ENCODE data around the gene MED1. TPM values are rescaled to one million over a fixed set of nuclear protein-coding genes. Genes with fewer than 3 reads are reported as not detected.

Gene MED1
- polyA plus RNA-seq, 1 of the 3 experiments (the other 2 are of a cell fraction): 12.3 TPM

DNA sequence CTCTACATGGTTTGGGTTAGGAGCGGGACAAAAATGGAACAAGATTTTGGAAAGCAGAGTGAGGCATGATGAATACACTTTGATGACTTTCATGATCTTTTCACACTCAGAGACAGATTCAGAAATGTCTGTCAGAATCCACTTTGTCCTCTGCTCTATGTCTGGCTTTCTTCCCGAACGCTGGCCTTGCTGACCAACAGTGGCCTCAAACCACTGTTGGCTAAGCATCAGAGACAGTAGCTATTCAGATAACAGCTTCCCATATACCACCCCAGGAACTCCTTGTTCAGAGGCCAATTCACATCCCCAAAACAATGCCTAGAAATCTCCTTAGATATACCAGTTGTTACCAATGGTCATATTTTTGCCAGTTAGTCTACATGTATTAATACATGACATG is 90.5 kb downstream of the MED1 start:
- Histone ChIP-seq H3K9ac (no peak overlapping the region), H2AFZ (ENCODE audit: low read depth) (no peak overlapping the region), H3K4me2 (no peak overlapping the region), H3K79me2 (ENCODE audit: insufficient read depth) (peaks cover 16% of the 10 kb centered on the region), H3K9me2 (no peaks in the 10 kb centered on the region), H3K9me3 (no peaks in the 10 kb centered on the region), H3K4me1 (ENCODE audit: control insufficient read depth in 1 of 2, insufficient read depth in 2 of 2, low read depth in 1 of 2, low read length in 1 of 2) (no peaks in the 10 kb centered on the region), H3K27me3 (ENCODE audit: insufficient read depth) (no peaks in the 10 kb centered on the region), H3K27ac (ENCODE audit: low read depth in 2 of 2, low read length in 1 of 2) (no peak overlapping the region), H4K20me1 (ENCODE audit: insufficient read depth) (peaks cover 8% of the 10 kb centered on the region), H3K36me3 (replicated peaks in 1 of 2; ENCODE audit: control insufficient read depth in 1 of 2, insufficient read depth in 2 of 2, low read length in 1 of 2) (peaks cover 0 to 3% of the 10 kb centered on the region in 2 experiments), H3K4me3 (ENCODE audit: low read depth in 2 of 2, low read length in 1 of 2) (no peak overlapping the region), H3F3A (replicated peaks; ENCODE audit: insufficient read depth) (peaks cover 11% of the 10 kb centered on the region)
- WGBS (ENCODE audit: low lambda C conversion rate): 96% methylated on average over 3 of the region's 3 CpGs
- CTCF ChIA-PET: interaction anchor here (0.9 kb wide), 1 partner anchor 116 kb away, joined by 4 read pairs; no protein-coding TSS in a partner anchor
- no peak for DNase-seq
- TF ChIP-seq, protein P1, sequence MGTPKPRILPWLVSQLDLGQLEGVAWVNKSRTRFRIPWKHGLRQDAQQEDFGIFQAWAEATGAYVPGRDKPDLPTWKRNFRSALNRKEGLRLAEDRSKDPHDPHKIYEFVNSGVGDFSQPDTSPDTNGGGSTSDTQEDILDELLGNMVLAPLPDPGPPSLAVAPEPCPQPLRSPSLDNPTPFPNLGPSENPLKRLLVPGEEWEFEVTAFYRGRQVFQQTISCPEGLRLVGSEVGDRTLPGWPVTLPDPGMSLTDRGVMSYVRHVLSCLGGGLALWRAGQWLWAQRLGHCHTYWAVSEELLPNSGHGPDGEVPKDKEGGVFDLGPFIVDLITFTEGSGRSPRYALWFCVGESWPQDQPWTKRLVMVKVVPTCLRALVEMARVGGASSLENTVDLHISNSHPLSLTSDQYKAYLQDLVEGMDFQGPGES (IDR thresholded peaks at IDR 0.05; ENCODE audit: low read depth, low read length): no peak
- TF ChIP-seq NFIC (IDR thresholded peaks at IDR 0.05; ENCODE audit: borderline replicate concordance) (no peak), RAD21 (IDR thresholded peaks at IDR 0.05; ENCODE audit: low read length) (no peak), MEF2A (IDR thresholded peaks at IDR 0.05; ENCODE audit: borderline replicate concordance, low read depth) (no peak), TCF12 (IDR thresholded peaks at IDR 0.05) (no peak), EP300 (IDR thresholded peaks at IDR 0.05; ENCODE audit: borderline replicate concordance in 1 of 2, low read depth in 1 of 2, low read length in 1 of 2) (no peak), MXI1 (IDR thresholded peaks at IDR 0.05; ENCODE audit: low read depth, low read length) (no peak), EZH2phosphoT487 (IDR thresholded peaks at IDR 0.05; ENCODE audit: borderline replicate concordance, low read depth) (no peak), POLR2AphosphoS5 (IDR thresholded peaks at IDR 0.05; ENCODE audit: low read depth, low read length) (no peak), GABPA (IDR thresholded peaks at IDR 0.05; ENCODE audit: low read depth) (no peak), FOXJ3 (CRISPR knock-in tag; IDR thresholded peaks at IDR 0.05) (no peak), RXRA (IDR thresholded peaks at IDR 0.05; ENCODE audit: borderline replicate concordance, low read depth) (no peak), GATA2 (CRISPR knock-in tag; IDR thresholded peaks at IDR 0.05) (no peak), SMC3 (IDR thresholded peaks at IDR 0.05; ENCODE audit: low read depth, low read length) (no peak), NRF1 (IDR thresholded peaks at IDR 0.05; ENCODE audit: low read depth, low read length) (no peak), FOSL2 (IDR thresholded peaks at IDR 0.05; ENCODE audit: borderline replicate concordance, low read depth) (no peak), TAF1 (IDR thresholded peaks at IDR 0.05; ENCODE audit: borderline replicate concordance, low read depth, low read length) (no peak)
- TF ChIP-seq, protein P2, sequence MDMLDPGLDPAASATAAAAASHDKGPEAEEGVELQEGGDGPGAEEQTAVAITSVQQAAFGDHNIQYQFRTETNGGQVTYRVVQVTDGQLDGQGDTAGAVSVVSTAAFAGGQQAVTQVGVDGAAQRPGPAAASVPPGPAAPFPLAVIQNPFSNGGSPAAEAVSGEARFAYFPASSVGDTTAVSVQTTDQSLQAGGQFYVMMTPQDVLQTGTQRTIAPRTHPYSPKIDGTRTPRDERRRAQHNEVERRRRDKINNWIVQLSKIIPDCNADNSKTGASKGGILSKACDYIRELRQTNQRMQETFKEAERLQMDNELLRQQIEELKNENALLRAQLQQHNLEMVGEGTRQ (IDR thresholded peaks at IDR 0.05; ENCODE audit: borderline replicate concordance, low read depth, low read length): no peak
- POLR2A ChIA-PET: no interaction called here

GRCh38 chr17:39359994-39360393 is 91.1 kb downstream of the MED1 start:
- no peaks in the 10 kb centered on the region for H3K27me3 ChIP-seq (ENCODE audit: insufficient read depth)
- peaks cover 16% of the 10 kb centered on the region for H3K79me2 ChIP-seq (ENCODE audit: insufficient read depth)
- ChIA-PET POLR2A (no interaction called here), CTCF (no interaction called here)
- DNase-seq: no peak
- no peaks in the 10 kb centered on the region for H3K9me2 ChIP-seq
- peaks cover 10% of the 10 kb centered on the region for H3F3A ChIP-seq (replicated peaks; ENCODE audit: insufficient read depth)
- 97% methylated on average over 1 of the region's 1 CpG for WGBS (ENCODE audit: low lambda C conversion rate)
- H3K4me2 ChIP-seq: no peak overlapping the region
- no peaks in the 10 kb centered on the region for H3K9me3 ChIP-seq
- TF ChIP-seq, protein P3, sequence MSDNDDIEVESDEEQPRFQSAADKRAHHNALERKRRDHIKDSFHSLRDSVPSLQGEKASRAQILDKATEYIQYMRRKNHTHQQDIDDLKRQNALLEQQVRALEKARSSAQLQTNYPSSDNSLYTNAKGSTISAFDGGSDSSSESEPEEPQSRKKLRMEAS (IDR thresholded peaks at IDR 0.05; ENCODE audit: low read depth): no peak
- no peak overlapping the region for H3K4me3 ChIP-seq (ENCODE audit: low read depth in 2 of 2, low read length in 1 of 2)
- H4K20me1 ChIP-seq (ENCODE audit: insufficient read depth): peaks cover 8% of the 10 kb centered on the region
- H3K27ac ChIP-seq (ENCODE audit: low read depth in 2 of 2, low read length in 1 of 2): no peak overlapping the region
- H3K36me3 ChIP-seq (replicated peaks in 1 of 2; ENCODE audit: control insufficient read depth in 1 of 2, insufficient read depth in 2 of 2, low read length in 1 of 2): peaks cover 0 to 3% of the 10 kb centered on the region in 2 experiments
- no peaks in the 10 kb centered on the region for H3K4me1 ChIP-seq (ENCODE audit: control insufficient read depth in 1 of 2, insufficient read depth in 2 of 2, low read depth in 1 of 2, low read length in 1 of 2)
- H2AFZ ChIP-seq (ENCODE audit: low read depth): no peak overlapping the region
- no peak overlapping the region for H3K9ac ChIP-seq

Data from SK-N-SH (cell line).